ENCODE data around the gene PIKFYVE.
"Not testable (repeated sequence)": the region's sequence is repeated elsewhere in the genome, so short reads cannot be mapped to it uniquely, and the experiment has no call there.

Gene PIKFYVE

DNA sequence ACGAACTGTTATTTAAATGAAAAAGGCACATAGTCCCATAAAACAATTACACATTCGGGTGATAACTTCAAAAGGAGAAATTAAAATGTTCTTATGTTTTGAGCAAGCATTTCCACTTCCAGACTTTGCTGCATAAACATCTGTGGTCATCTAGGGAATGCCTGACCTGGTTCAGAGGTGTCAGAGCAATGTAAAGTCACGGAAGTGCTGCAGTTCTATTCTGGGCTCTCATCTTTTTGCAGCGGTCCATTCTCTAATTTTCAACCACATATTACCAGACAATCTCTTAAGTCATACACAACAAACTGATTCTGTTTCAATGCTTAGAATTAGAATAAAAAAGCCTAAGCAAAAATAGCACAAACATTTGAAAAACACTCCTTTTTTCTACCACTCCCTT is 118.6 kb downstream of the PIKFYVE start:
- peaks cover 10% of the 10 kb centered on the region for H3K27me3 ChIP-seq (ENCODE audit: low read depth, low read length)
- H3K9ac ChIP-seq (ENCODE audit: low read length) = no peak overlapping the region
- H4K20me1 ChIP-seq (ENCODE audit: insufficient read depth, low read length) = no peaks in the 10 kb centered on the region
- no peak overlapping the region for H3K4me2 ChIP-seq (ENCODE audit: low read length)
- H3K4me3 ChIP-seq (ENCODE audit: low read length) = no peak overlapping the region
- TF ChIP-seq, protein P1, sequence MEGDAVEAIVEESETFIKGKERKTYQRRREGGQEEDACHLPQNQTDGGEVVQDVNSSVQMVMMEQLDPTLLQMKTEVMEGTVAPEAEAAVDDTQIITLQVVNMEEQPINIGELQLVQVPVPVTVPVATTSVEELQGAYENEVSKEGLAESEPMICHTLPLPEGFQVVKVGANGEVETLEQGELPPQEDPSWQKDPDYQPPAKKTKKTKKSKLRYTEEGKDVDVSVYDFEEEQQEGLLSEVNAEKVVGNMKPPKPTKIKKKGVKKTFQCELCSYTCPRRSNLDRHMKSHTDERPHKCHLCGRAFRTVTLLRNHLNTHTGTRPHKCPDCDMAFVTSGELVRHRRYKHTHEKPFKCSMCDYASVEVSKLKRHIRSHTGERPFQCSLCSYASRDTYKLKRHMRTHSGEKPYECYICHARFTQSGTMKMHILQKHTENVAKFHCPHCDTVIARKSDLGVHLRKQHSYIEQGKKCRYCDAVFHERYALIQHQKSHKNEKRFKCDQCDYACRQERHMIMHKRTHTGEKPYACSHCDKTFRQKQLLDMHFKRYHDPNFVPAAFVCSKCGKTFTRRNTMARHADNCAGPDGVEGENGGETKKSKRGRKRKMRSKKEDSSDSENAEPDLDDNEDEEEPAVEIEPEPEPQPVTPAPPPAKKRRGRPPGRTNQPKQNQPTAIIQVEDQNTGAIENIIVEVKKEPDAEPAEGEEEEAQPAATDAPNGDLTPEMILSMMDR (IDR thresholded peaks at IDR 0.05; ENCODE audit: low read depth, low read length) = no peak
- TF ChIP-seq EZH2phosphoT487 (IDR thresholded peaks at IDR 0.05; ENCODE audit: low read depth) = no peak
- H2AFZ ChIP-seq (ENCODE audit: low read depth, low read length) = no peak overlapping the region
- no peaks in the 10 kb centered on the region for H3K79me2 ChIP-seq (ENCODE audit: low read length)
- H3K4me1 ChIP-seq (ENCODE audit: low read length) = peaks cover 6% of the 10 kb centered on the region
- H3K27ac ChIP-seq (ENCODE audit: low read length) = no peak overlapping the region
- H3K36me3 ChIP-seq (replicated peaks; ENCODE audit: low read depth, low read length) = no peaks in the 10 kb centered on the region
- H3K9me3 ChIP-seq (ENCODE audit: insufficient read depth, low read length) = no peaks in the 10 kb centered on the region

DNA sequence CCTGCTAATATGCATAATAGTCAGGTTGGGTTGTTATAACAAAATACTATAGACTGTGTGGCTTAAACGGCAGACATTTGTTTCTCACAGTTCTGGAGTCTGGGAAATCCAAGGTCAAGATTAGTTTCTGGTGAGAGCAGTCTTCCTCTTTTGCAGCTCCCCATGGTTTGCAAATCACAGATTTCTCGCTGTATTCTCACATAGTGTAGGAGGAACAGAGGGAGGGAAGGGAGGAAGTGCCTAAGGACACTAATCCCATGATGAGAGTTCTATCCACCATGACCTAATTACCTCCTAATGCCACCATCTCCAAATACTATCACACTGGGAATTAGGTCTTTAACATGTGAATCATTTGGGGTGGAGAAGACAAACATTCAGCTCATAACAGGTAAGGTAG is 120.5 kb downstream of the PIKFYVE start:
- H3K9ac ChIP-seq (ENCODE audit: low read length) = no peak overlapping the region
- no peaks in the 10 kb centered on the region for H3K9me3 ChIP-seq (ENCODE audit: insufficient read depth, low read length)
- no peak for TF ChIP-seq EZH2phosphoT487 (IDR thresholded peaks at IDR 0.05; ENCODE audit: low read depth)
- TF ChIP-seq, protein P1 (IDR thresholded peaks at IDR 0.05; ENCODE audit: low read depth, low read length) = no peak
- no peak overlapping the region for H3K4me3 ChIP-seq (ENCODE audit: low read length)
- H3K27ac ChIP-seq (ENCODE audit: low read length) = no peak overlapping the region
- no peaks in the 10 kb centered on the region for H3K79me2 ChIP-seq (ENCODE audit: low read length)
- no peaks in the 10 kb centered on the region for H4K20me1 ChIP-seq (ENCODE audit: insufficient read depth, low read length)
- no peak overlapping the region for H3K4me2 ChIP-seq (ENCODE audit: low read length)
- peaks cover 6% of the 10 kb centered on the region for H3K4me1 ChIP-seq (ENCODE audit: low read length)
- H3K27me3 ChIP-seq (ENCODE audit: low read depth, low read length) = peaks cover 10% of the 10 kb centered on the region
- H3K36me3 ChIP-seq (replicated peaks; ENCODE audit: low read depth, low read length) = no peaks in the 10 kb centered on the region
- H2AFZ ChIP-seq (ENCODE audit: low read depth, low read length) = no peak overlapping the region

DNA sequence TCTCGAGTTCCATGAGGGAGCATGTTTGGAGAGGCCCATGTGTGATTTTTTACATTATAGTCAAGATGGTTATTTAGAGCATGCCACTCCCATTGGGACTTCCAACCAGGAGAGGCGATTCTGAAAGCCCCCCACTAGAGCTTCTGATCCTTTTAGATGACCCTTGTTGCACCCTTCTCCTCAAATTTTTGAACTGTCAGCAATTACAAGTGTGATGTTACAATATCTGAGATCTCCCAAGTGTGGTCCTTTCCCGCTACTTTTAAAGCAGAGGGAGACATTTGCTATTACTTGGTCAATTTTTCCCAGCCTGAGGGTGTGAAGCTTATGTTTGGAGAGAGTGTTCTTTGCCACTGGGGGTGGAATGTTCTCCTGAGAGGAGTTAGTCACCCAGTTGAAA is 123.9 kb downstream of the PIKFYVE start:
- no peaks in the 10 kb centered on the region for H3K79me2 ChIP-seq (ENCODE audit: low read length)

DNA sequence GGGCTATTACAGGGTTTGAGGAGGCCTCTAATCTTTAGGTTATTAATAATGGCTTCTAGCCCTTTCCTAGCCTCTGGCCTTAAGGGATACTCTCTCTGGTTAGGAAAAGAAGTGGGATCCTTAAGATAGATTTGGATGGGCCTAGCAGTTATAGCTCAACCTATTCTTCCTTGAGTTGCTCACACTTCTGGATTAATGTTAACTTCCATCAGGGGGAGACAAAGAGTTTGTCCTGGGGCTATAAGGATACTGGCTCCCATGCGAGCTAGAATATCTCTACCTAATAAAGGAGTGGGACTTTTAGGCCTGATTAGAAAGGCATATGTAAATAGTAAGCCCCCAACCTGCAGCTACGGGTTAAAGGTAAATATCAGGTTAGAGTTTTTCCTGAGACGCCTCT is 126.2 kb downstream of the PIKFYVE start:
- no peaks in the 10 kb centered on the region for H3K79me2 ChIP-seq (ENCODE audit: low read length)
- H3K36me3 ChIP-seq (replicated peaks; ENCODE audit: low read depth, low read length) = no peaks in the 10 kb centered on the region
- no peak overlapping the region for H3K27ac ChIP-seq (ENCODE audit: low read length)
- H3K4me3 ChIP-seq (ENCODE audit: low read length) = no peak overlapping the region
- peaks cover 8% of the 10 kb centered on the region for H3K4me1 ChIP-seq (ENCODE audit: low read length)
- H3K9me3 ChIP-seq (ENCODE audit: insufficient read depth, low read length) = no peaks in the 10 kb centered on the region
- H2AFZ ChIP-seq (ENCODE audit: low read depth, low read length) = no peak overlapping the region
- no peaks in the 10 kb centered on the region for H4K20me1 ChIP-seq (ENCODE audit: insufficient read depth, low read length)
- TF ChIP-seq, protein P1 (IDR thresholded peaks at IDR 0.05; ENCODE audit: low read depth, low read length) = peak; percentile 35
- no peak for TF ChIP-seq EZH2phosphoT487 (IDR thresholded peaks at IDR 0.05; ENCODE audit: low read depth)
- H3K9ac ChIP-seq (ENCODE audit: low read length) = no peak overlapping the region
- no peak overlapping the region for H3K4me2 ChIP-seq (ENCODE audit: low read length)
- no peaks in the 10 kb centered on the region for H3K27me3 ChIP-seq (ENCODE audit: low read depth, low read length)

More for the DNA sequence above, 123.9 kb downstream of the PIKFYVE start:
- H3K36me3 ChIP-seq (replicated peaks; ENCODE audit: low read depth, low read length) = no peaks in the 10 kb centered on the region
- no peak overlapping the region for H3K4me2 ChIP-seq (ENCODE audit: low read length)
- no peak overlapping the region for H3K4me3 ChIP-seq (ENCODE audit: low read length)
- H2AFZ ChIP-seq (ENCODE audit: low read depth, low read length) = no peak overlapping the region
- no peak overlapping the region for H3K9ac ChIP-seq (ENCODE audit: low read length)
- H3K27me3 ChIP-seq (ENCODE audit: low read depth, low read length) = no peaks in the 10 kb centered on the region
- H3K9me3 ChIP-seq (ENCODE audit: insufficient read depth, low read length) = no peaks in the 10 kb centered on the region
- peaks cover 8% of the 10 kb centered on the region for H3K4me1 ChIP-seq (ENCODE audit: low read length)
- H3K27ac ChIP-seq (ENCODE audit: low read length) = no peak overlapping the region
- no peaks in the 10 kb centered on the region for H4K20me1 ChIP-seq (ENCODE audit: insufficient read depth, low read length)
- TF ChIP-seq EZH2phosphoT487 (IDR thresholded peaks at IDR 0.05; ENCODE audit: low read depth) = no peak
- TF ChIP-seq, protein P1 (IDR thresholded peaks at IDR 0.05; ENCODE audit: low read depth, low read length) = no peak

DNA sequence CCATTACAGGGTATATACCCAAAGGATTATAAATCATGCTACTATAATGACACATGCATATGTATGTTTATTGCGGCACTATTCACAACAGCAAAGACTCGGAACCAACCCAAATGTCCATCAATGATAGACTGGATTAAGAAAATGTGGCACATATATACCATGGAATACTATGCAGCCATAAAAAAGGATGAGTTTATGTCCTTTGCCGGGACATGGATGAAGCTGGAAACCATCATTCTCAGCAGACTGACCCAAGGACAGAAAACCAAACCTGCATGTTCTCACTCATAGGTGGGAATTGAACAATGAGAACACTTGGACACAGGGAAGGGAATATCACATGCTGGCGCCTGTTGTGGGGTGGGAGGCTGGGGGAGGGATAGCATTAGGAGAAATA is 130.7 kb downstream of the PIKFYVE start:
- not testable (repeated sequence) for H4K20me1 ChIP-seq (ENCODE audit: insufficient read depth, low read length); H3K36me3 ChIP-seq (replicated peaks; ENCODE audit: low read depth, low read length); H3K4me3 ChIP-seq (ENCODE audit: low read length); H3K9me3 ChIP-seq (ENCODE audit: insufficient read depth, low read length); H2AFZ ChIP-seq (ENCODE audit: low read depth, low read length); H3K4me2 ChIP-seq (ENCODE audit: low read length); H3K4me1 ChIP-seq (ENCODE audit: low read length); H3K79me2 ChIP-seq (ENCODE audit: low read length); H3K9ac ChIP-seq (ENCODE audit: low read length); H3K27me3 ChIP-seq (ENCODE audit: low read depth, low read length); H3K27ac ChIP-seq (ENCODE audit: low read length)

Measured in OCI-LY3 (cell line).